Activated CD4-positive, alpha-beta T cell treated with anti-CD3 and anti-CD28 coated beads, Interleukin-2, amount 50 U/mL, for 1 hour (primary cell): ENCODE data around the gene HARBI1.

ENCODE experiments used
- DNase-seq: peaks from one replicate; pipeline ENCODE4 v3.0.0-alpha.2; 2020

HARBI1 gene

GRCh38 chr11:46617134-46617971 is at the start of gene HARBI1, which contains the start of gene ATG13:
HARBI1 (minus strand) TSS chr11:46617227; CDS start chr11:46616237, 990 bp downstream.
ATG13 (plus strand) TSS chr11:46617553; CDS start chr11:46644292, 26,739 bp downstream.
- DNase-seq, result peak; percentile 88

GRCh38 chr11:46666516-46666915 is 49.5 kb upstream of the HARBI1 start:
- no peak for DNase-seq

- DNase-seq, result no peak
These were observed 48.3 kb upstream of the HARBI1 start for GRCh38 chr11:46665356-46665755.

- no peak for DNase-seq
These were observed 47.6 kb upstream of the HARBI1 start for GRCh38 chr11:46664612-46665011.

- no peak for DNase-seq
These were observed 46.4 kb upstream of the HARBI1 start for GRCh38 chr11:46663277-46663940.

GRCh38 chr11:46662366-46662765 is 45.3 kb upstream of the HARBI1 start:
- no peak for DNase-seq

- no peak for DNase-seq
These were observed 44.8 kb upstream of the HARBI1 start for GRCh38 chr11:46661836-46662235.

- DNase-seq, result no peak
These were observed 42.9 kb upstream of the HARBI1 start for GRCh38 chr11:46659908-46660307.

DNA sequence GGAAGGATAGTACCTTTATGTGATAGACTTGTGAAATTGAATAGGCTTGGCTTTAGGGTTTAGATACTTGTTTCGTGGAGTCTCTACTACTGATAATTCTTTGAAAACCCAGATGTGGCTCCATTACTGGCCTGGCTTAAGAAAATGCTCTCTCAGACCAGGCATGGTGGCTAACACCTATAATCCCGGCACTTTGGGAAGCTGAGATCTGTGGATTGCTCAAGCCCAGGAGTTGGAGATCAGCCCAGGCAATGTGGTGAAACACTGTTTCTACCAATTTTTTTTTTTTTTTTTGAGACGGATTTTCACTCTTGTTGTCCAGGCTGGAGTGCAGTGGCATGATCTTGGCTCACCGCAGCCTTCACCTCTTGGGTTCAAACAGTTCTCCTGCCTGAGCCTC is 41.2 kb upstream of the HARBI1 start:
- DNase-seq, result no peak

DNA sequence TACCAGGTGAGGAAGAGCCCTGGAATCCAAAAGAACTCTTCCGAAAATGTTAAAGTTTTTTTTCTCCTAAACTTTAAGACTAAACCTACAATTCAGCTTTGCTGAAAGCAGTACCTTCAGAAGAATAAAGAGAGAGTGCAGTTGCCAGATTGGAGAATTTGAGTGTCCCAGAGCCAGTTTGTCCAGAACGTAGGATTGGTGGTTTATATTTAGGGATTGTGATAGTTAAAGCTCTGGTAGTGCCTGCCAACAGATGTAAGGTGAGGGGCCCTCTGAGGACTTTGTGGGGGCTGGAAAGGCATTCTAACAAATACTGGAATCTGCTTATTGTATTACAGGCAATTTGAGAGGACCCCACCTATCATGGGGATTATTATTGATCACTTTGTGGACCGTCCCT is 40.2 kb upstream of the HARBI1 start:
- DNase-seq, result no peak

GRCh38 chr11:46655631-46656030 is 38.6 kb upstream of the HARBI1 start:
- DNase-seq, result no peak

DNA sequence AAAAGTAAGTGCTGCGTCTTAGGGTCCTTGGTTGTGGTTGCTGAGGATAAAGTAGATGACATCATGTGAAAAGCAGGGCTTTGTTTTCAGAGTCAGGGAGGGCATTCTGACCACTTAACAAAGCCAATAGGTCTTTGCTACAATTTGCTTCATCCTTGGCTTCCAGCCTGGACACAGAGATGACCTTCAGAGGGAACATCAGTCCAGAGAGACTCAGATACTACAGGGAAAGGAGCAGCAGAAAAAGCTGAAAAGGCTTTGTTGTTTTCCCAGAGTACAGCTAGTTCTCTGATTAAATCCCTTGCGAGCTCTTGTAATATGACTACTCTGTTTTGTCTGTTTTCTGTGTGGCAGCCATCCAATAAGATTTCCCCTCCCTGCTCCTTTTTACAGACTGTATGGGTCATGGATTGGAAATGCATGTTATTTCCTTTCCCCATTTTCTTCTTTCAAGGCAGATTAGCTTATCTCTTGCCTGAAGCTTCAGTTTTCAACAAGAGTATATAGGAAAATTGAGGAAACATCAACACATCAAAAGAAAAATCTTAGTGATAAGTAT is 32.2 kb upstream of the HARBI1 start:
- no peak for DNase-seq

- no peak for DNase-seq
These were observed 27.0 kb upstream of the HARBI1 start for GRCh38 chr11:46643986-46644385.

DNA sequence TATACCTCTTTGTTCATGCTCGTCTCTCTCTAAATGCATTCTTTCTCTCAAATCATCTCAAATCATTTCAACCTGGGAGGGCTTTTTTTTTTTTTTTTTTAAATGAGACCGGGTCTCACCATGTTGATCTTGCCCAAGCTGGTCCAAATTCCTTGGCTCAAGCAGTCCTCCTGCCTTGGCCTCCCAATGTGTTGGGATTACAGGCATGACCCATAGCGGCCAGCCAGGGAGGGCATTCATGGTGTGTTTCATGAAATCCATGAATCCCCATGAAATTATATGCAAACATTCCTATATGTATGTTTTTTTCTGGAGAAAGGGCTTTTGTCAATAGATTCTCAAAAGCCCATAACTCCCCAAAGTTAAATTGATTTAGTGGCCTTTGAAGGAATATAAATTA is 26.5 kb upstream of the HARBI1 start:
- DNase-seq, result no peak

- DNase-seq, result no peak
These were observed 25.8 kb upstream of the HARBI1 start for GRCh38 chr11:46642627-46643335.

- no peak for DNase-seq
These were observed 24.6 kb upstream of the HARBI1 start for GRCh38 chr11:46641639-46642038.

- DNase-seq, result no peak
These were observed 23.2 kb upstream of the HARBI1 start for GRCh38 chr11:46640036-46640788.

- no peak for DNase-seq
These were observed 22.3 kb upstream of the HARBI1 start for GRCh38 chr11:46639197-46639839.

- DNase-seq, result no peak
These were observed 20.5 kb upstream of the HARBI1 start for GRCh38 chr11:46637546-46637945.

DNA sequence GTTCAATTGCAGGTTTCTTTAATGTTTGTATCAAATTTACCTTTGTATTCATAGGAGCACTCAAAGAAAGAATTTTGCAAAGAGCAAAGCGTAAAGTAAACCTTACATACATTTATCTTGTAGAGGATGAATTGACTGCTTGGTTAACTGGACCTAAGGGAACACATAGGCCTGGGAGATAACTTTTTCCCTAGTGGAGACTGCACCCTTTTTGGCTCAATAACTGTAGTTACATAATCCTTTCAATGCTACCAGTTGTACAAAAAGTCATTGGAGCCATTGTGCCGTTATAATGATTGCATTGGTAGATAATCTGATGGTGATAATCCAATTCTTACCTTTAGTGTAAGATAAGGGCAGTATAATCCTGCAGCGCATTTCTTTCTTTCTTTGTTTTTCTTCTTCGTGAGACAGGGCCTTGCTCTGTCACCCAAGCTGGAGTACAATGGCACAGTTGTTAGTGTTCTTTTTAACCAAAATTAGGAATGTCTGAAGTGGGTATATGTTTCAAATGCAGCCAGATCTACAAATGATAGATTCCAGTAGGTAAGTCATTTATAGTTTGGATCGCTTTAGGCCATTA is 18.6 kb upstream of the HARBI1 start:
- no peak for DNase-seq
